ENCODE data around the gene NANS.

Gene NANS

GRCh38 chr9:98096091-98096490 lies 39.6 kb downstream of the NANS start:
- TF ChIP-seq CTCF (IDR thresholded peaks at IDR 0.05), result no peak
- DNase-seq (ENCODE audit: low spot score), result no peak
- no peak overlapping the region for H3K27ac ChIP-seq
- no peak overlapping the region for H3K4me3 ChIP-seq

GRCh38 chr9:98097836-98098235 lies 41.3 kb downstream of the NANS start:
- no peak overlapping the region for H3K27ac ChIP-seq
- TF ChIP-seq CTCF (IDR thresholded peaks at IDR 0.05), result no peak
- H3K4me3 ChIP-seq, result no peak overlapping the region
- no peak for DNase-seq (ENCODE audit: low spot score)

- TF ChIP-seq CTCF (IDR thresholded peaks at IDR 0.05), result no peak
Measured at GRCh38 chr9:98099346-98099745, 42.8 kb downstream of the NANS start.

GRCh38 chr9:98099898-98100297 lies 43.4 kb downstream of the NANS start:
- Histone ChIP-seq H3K27ac (no peak overlapping the region), H3K4me3 (no peak overlapping the region)
- DNase-seq (ENCODE audit: low spot score), result no peak
- no peak for TF ChIP-seq CTCF (IDR thresholded peaks at IDR 0.05)

More at GRCh38 chr9:98099346-98099745, 42.8 kb downstream of the NANS start:
- no peak for DNase-seq (ENCODE audit: low spot score)
- Histone ChIP-seq H3K4me3 (no peak overlapping the region), H3K27ac (no peak overlapping the region)

GRCh38 chr9:98100456-98100855 lies 43.9 kb downstream of the NANS start:
- no peak for TF ChIP-seq CTCF (IDR thresholded peaks at IDR 0.05)
- H3K27ac ChIP-seq, result no peak overlapping the region
- DNase-seq (ENCODE audit: low spot score), result no peak
- no peak overlapping the region for H3K4me3 ChIP-seq

- DNase-seq (ENCODE audit: low spot score), result no peak
- H3K27ac ChIP-seq, result no peak overlapping the region
- no peak overlapping the region for H3K4me3 ChIP-seq
- no peak for TF ChIP-seq CTCF (IDR thresholded peaks at IDR 0.05)
Measured at GRCh38 chr9:98101416-98101815, 44.9 kb downstream of the NANS start.

- no peak for TF ChIP-seq CTCF (IDR thresholded peaks at IDR 0.05)
- Histone ChIP-seq H3K27ac (no peak overlapping the region), H3K4me3 (no peak overlapping the region)
- no peak for DNase-seq (ENCODE audit: low spot score)
Measured at GRCh38 chr9:98101868-98102273, 45.3 kb downstream of the NANS start.
